ENCODE results near the gene ZNF862.

Gene ZNF862

DNA sequence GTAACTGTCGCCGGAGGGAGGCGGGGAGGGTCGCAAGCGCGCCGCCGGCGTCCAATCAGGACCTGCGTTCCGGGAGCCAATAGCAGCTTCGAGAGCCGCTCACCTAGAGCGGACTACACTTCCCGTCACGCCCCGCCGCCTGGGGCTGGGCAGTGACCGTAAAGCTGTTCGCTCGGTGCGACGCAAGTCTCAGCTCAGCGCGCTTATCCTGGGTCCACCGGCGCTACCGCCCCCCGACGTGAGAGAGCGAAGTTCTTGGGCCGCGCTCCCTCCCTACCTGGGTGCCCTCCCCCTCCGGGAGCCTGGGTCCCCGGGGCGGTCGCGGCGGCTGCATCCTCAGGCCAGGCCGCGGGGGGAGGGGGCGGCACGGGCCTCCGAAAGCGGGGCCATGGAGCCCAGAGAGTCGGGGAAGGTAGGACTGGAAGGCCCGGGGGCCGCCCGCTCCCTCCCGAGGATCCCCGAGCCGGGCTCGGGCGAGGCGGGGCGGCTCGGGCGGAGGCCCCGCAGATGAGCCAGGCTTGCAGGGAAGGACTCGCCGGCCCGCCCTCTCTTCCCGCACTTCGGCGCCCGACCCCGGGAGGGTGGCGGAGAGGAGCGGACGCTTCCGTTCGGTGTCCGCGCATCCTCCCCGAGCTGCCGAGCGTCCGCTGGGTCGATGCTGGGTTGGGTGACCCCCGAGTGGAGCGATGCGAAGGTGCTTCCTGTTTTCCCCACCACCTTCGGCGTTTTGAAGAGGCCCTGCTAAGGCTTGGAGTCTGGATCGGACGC lies at the start of gene ZNF862:
TSS of gene ZNF862 (plus strand) at position 152 of the 768 bp plus-strand sequence. CDS start at position 389, 237 bp downstream.
- peak; percentile 100 for DNase-seq (ENCODE audit: low read depth, low spot score)

- no peak for DNase-seq (ENCODE audit: low read depth, low spot score)
Measured at GRCh38 chr7:149789101-149789500, 49.1 kb upstream of the ZNF862 start.

DNA sequence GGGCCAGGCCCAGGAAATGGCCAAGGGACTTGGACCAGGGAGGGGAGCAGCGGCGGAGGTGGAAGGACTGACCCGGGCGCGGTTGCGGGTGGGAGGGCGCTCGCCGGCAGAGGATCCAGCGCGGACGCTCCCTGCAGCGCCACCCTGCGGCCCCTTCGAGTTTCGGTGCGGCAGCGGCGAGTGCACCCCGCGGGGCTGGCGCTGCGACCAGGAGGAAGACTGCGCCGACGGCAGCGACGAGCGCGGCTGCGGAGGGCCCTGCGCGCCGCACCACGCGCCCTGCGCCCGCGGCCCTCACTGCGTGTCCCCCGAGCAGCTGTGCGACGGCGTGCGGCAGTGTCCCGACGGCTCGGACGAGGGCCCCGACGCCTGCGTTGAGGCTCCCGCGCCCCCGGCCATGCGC lies 48.0 kb upstream of the ZNF862 start:
- peak; percentile 44 for DNase-seq (ENCODE audit: low read depth, low spot score)

DNA sequence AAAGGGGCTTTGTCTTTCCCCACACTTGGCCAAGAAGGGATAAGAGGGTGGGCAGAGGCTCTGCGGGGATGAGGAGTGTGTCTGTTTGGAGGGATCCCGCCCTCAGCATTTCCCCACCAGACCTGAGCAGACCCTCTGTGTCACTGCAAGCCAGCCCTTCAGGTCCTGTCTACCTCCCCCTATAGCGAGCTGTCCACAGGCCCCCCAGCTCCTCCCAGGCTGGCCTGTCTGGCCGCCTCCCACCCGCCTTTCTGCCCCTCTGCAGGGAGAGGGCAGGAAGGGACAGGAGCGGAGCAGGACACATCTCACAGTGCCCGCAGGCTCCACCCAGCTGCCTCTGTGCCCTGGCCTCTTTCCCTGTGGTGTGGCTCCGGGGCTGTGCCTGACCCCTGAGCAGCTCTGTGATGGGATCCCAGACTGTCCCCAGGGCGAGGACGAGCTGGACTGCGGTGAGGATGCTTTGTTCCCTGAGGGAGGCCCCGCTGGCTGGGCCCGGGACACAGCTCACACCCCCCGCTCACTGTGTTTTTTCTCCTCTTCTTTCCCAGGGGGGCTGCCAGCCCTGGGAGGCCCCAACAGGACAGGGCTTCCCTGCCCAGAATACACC lies 47.3 kb upstream of the ZNF862 start:
- DNase-seq (ENCODE audit: low read depth, low spot score): no peak

- DNase-seq (ENCODE audit: low read depth, low spot score): no peak
Measured at GRCh38 chr7:149791411-149792219, 46.6 kb upstream of the ZNF862 start.

DNA sequence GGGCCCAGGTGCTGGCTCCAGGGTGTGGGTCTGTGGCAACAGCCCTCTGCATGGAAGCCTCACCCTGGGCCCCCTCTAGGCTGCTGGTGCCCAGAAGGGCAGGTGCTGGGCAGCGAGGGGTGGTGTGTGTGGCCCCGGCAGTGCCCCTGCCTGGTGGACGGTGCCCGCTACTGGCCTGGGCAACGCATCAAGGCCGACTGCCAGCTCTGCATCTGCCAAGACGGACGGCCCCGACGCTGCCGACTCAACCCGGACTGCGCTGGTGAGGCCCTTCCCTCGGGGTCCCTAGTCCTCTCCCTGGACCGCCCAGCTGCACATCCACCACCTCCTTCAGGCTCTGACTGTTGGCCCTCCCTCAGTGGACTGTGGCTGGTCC lies 46.0 kb upstream of the ZNF862 start:
- no peak for DNase-seq (ENCODE audit: low read depth, low spot score)

GRCh38 chr7:149793261-149793660 lies 44.9 kb upstream of the ZNF862 start:
- no peak for DNase-seq (ENCODE audit: low read depth, low spot score)

- no peak for DNase-seq (ENCODE audit: low read depth, low spot score)
Measured at GRCh38 chr7:149794661-149795060, 43.5 kb upstream of the ZNF862 start.

DNA sequence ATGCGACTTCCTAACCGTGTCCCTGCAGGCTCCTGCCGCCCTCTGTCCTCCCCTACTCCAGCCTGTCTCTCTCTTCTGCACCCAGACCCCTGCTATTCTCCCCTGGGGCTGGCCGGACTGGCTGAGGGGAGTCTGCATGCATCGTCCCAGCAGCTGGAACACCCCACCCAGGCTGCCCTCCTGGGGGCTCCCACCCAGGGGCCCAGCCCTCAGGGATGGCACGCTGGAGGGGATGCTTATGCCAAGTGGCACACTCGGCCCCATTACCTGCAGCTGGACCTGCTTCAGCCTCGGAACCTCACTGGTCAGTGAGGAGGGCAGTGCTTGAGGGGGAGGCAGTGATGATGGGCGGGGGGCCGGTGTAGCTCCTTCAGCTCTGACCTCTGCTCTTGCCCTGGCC lies 43.0 kb upstream of the ZNF862 start:
- DNase-seq (ENCODE audit: low read depth, low spot score): no peak

GRCh38 chr7:149796287-149796860 lies 41.8 kb upstream of the ZNF862 start:
- DNase-seq (ENCODE audit: low read depth, low spot score): no peak

DNA sequence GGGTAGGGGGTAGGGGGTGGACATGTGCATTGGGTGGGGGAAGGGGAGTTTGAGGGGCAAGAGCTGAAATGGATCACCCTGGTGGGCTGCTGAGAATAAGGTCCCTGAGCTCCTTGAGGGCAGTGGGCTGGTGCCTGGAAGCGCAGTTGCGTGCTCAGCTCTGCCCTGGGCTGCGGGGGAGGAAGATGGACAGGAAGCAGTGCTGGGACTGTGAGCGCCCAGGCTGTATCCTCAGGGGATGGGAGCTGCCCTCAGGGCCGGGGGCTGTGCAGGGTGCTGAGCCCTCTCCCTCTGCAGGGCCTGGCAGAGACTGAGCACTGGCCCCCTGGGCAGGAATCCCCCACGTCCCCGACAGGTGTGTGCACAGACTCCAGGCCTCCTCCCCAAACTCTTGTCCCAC lies 40.4 kb upstream of the ZNF862 start:
- no peak for DNase-seq (ENCODE audit: low read depth, low spot score)

DNA sequence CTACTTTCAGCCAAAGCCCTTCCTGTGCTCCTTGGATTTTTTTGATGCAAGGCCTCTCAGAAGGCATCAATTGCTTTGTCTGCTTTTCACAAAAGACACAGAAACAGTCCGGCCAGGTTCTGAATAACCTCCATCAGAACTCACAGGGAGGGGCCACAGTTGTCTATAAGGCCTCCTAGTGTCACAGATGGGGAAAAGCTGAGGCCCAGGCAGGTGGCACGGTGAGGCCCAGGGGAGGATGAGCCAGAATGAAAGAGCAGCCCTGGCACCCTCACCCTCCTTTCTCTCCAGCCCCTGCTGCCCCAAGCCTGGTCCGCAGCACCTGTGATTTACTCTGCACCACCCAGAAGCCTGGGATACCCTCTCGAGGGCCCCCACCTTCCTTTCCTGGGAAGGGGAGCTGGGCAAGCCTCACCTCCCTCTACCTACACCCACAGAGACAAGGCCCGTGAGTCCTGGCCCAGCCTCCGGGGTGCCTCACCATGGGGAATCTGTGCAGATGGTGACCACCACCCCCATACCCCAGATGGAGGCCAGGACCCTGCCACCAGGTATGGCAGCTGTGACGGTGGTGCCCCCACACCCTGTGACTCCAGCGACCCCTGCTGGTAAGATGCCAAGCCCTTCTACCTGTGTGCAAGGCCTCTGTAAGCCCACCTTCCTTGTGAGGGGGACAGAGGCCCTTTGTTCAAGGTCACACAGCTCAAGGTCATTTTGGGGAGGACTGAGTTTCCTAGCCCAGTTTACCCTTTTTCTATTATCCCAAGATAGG lies 38.6 kb upstream of the ZNF862 start:
- DNase-seq (ENCODE audit: low read depth, low spot score): no peak

GRCh38 chr7:149800169-149800555 lies 38.0 kb upstream of the ZNF862 start:
- DNase-seq (ENCODE audit: low read depth, low spot score): no peak

DNA sequence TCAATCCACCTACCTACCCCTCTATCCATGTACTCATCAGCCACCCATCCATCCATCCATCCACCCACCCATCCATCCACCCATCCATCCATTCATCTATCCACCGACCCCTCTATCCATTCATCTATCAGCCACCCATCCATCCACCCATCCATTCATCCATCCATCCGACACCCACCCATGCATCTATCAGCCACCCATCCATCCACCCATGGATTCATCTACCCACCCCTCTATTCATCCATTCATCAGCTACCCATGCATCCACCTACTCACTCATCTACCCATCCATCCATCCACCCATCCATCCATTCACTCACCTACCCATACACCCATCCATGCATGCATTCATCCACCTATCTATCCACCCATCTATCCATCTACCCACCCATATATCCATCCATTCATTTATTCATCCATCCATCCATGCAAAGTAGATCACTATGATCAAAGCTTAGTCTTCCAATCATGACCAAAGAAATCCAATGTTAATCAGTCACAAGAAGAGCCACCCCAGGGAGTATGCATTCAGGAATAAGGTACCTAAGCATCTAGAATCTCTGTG lies 37.1 kb upstream of the ZNF862 start:
- no peak for DNase-seq (ENCODE audit: low read depth, low spot score)

DNA sequence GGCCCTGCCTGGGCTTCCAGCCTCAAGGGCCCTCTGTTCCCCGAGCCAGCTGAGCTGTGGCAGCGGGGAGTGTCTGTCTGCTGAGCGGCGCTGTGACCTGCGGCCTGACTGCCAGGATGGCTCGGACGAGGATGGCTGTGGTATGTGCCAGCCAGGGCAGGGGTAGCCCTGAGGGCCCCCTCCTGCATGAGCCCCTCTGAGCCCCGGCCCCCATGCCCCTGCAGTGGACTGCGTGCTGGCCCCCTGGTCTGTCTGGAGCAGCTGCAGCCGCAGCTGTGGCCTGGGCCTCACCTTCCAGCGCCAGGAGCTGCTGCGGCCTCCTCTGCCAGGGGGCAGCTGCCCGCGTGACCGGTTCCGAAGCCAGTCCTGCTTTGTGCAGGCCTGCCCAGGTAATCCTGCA lies 36.4 kb upstream of the ZNF862 start:
- no peak for DNase-seq (ENCODE audit: low read depth, low spot score)

GRCh38 chr7:149802966-149803365 lies 35.2 kb upstream of the ZNF862 start:
- DNase-seq (ENCODE audit: low read depth, low spot score): no peak

DNA sequence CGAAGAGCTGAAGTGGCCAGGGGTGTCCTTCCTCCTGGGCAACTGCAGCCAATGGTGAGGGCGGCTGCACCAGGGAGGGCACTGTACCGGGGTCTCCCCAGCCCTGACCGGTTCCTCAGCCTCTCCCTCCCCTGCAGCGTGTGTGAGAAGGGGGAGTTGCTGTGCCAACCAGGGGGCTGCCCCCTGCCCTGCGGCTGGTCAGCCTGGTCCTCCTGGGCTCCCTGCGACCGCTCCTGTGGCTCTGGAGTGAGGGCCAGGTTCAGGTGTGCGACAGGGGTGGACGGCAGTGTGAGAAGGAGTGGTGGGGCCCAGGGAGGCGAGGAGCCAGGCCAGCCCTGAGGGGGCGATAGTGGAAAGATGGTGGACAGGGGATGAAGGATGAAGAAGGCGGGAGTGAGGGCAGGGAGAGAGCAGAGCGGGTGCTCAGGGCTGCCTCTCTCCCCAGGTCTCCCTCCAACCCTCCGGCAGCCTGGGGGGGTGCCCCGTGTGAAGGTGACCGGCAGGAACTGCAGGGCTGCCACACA lies 34.6 kb upstream of the ZNF862 start:
- no peak for DNase-seq (ENCODE audit: low read depth, low spot score)

GRCh38 chr7:149804106-149804505 lies 34.1 kb upstream of the ZNF862 start:
- DNase-seq (ENCODE audit: low read depth, low spot score): no peak

- DNase-seq (ENCODE audit: low read depth, low spot score): no peak
Measured at GRCh38 chr7:149806726-149807125, 31.4 kb upstream of the ZNF862 start.

GRCh38 chr7:149808311-149808710 lies 29.9 kb upstream of the ZNF862 start:
- no peak for DNase-seq (ENCODE audit: low read depth, low spot score)

DNA sequence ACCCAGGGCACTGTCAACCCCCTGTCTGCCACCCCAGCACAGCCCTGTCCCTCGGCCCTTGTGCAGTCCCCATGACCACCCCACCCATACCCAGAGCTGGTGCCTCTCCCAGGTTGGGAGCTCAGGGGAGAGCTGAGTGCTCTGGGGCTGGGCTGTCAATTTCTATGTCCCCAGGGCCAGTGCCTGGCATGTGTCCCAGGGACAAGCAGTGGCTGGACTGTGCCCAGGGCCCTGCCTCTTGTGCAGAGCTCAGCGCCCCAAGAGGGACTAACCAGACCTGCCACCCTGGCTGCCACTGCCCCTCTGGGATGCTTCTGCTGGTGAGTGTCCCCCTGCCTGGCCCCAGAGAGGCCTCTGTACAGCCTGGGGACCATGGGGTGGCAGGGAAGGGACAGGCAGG lies 29.0 kb upstream of the ZNF862 start:
- DNase-seq (ENCODE audit: low read depth, low spot score): no peak
